NCI-H1694 (cell line): ENCODE measurements around the gene DNAJA2.
"Not testable (repeated sequence)": the region's sequence is repeated elsewhere in the genome, so short reads cannot be mapped to it uniquely, and the experiment has no call there.

Experiments used
- DNase-seq: peaks from one replicate; lab custom pipeline; 2025; lab: John Stamatoyannopoulos, UW

DNAJA2 gene

DNA sequence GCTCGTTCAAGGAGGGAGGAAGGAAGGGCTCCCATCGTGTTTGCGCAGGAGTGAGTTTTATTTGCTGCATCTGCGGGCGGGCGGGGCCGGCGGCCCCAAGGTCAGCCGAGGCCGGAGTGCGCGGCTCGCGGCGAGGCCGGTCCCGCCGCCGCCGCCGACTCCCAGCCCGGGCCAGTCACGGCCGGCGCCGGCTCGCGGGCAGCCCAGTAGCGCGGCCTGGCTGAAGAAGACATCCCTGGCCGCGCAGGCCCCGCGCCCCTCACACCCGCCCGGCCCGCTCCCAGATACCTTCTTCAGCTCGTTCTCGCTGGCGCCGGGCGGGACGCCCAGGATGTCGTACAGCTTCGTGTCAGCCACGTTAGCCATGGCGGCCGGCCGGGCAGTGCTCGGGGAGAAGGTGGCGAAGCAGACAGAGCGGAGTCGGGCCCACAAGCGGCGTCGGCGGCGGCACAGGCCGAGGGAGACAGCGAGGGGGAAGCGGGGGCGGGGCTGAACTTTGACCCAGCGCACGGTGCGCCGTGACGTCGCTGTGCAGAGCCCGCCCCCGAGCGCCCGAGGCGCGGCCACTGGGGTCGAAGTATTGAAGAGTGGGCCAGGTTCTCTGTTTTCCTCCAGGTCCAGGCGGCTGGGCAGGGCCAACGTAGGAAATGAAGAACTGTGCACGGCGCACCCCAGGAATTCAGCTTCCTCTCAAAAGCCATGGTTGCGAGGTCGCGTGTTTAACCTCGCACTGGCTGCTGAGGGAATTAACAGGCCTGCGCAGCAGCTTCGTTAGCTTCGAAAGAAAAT, at the start of gene DNAJA2:
Gene DNAJA2, minus strand, starts transcription at position 468 of the 789 bp plus-strand sequence. Its CDS starts 102 bp downstream, at position 366.
- DNase-seq = peak; percentile 40

- no peak for DNase-seq
Measured at GRCh38 chr16:47019568-47019967, 46.1 kb upstream of the DNAJA2 start.

DNA sequence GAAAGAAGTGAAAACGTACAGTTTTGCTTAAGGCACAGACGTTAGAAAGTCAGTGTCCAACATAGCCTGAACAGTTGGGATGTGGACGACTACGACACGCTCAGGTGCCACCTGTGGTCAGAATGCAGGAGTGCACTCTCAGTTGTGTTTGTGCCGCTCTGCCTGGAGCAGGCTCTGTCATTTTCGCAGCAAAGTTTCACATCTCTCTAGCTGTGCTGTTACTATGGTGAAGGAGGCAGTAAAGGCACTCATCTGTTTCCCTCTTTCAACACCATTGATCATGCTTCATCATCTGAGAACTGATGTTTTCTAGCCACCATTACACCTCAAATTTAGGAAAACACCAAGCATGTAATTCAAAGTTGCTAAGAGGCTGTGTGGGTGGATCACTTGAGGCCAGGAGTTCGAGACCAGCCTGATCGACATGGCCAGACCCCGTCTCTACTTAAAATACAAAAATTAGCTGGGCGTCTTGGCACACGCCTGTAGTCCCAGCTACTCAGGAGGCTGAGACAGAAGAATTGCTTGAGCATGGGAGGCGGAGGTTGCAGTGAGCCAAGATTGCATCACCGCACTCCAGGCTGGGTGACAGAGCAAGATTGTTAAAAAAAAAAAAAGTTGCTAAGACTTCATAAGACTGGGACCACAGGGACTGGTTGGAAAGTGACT, 44.9 kb upstream of the DNAJA2 start:
- DNase-seq = no peak

DNA sequence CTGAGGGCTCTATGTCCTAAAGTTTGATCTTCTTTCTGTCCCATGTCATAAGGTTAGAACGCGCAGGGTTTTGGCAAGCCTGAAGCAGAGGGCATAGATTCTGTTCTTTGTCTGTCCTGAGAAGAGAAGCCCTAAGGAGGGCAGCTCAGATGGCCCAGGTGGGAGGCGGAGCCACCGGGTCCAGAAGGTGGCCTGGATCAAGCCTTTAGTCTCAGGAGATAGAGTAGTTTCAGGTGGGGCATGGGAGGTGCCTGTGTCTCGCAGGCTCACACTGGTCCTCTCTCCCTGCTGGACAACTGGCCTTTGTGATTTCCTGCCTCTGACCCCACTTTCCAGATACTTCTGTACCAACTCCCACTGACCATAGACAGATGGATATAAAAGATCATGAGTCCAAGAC, 44.2 kb upstream of the DNAJA2 start:
- no peak for DNase-seq

DNA sequence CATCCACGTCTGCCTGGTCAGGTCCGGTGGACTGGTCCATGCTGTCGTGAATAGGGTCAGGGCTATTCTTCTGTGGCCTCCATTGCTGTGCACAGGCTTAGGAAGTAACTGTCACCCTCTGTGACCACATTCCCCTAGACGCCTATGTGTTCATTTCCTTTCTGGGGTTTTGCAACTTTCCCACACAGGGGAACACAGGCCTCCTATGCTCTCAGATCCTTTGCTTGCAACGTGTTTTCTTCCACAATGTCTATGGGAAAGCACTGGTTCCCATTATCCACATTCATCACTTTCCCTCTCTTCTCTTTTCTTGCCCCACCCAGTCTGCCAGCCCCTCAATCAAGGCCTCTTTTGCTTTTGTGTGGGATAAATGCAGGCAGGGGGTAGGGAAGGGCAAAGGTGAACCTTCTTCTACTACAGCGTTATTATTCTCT, 43.2 kb upstream of the DNAJA2 start:
- no peak for DNase-seq

DNA sequence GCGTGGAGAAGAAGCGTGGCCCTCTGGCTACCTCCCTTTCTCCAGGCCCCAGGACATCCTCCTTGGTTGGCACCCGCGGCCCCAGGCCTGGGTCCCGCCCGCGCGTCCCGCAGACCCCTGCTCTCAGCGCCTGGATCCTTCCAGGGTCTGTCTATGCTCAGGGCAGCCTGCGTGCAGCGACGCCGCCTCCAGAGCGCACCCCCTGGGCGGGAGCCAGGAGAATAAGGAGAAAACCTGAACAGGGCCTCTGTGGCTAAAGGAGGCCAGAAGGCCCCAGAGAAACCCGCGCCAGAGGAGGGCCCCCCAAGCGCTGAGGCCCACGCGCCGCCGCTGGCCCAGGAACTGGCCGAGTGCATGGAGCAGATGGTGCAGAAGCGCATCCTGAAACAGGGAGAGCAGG, 40.4 kb upstream of the DNAJA2 start:
- DNase-seq = no peak

GRCh38 chr16:47013172-47013571, 39.7 kb upstream of the DNAJA2 start:
- DNase-seq = no peak

GRCh38 chr16:47010812-47011211, 37.3 kb upstream of the DNAJA2 start:
- not testable (repeated sequence) for DNase-seq

DNA sequence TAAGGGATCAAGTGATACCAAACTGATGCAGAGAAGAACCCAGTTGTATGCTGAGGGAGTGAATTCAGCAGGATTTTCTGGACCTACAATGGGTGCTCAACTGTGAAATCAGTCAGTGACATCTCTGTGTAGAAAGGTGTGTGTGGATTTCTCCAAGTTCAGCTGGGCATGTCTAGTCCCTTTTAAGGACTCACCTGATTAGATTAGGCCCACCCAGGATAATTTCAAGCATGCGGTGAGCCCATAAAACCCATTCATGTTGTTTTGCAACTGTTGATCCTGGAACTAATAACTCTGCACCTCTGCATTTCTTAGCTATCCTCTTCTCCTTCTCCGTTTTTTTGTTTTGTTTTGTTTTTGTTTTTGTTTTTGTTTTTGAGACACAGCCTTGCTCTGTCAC, 35.1 kb upstream of the DNAJA2 start:
- DNase-seq = no peak

GRCh38 chr16:47008174-47008573, 34.7 kb upstream of the DNAJA2 start:
- no peak for DNase-seq

DNA sequence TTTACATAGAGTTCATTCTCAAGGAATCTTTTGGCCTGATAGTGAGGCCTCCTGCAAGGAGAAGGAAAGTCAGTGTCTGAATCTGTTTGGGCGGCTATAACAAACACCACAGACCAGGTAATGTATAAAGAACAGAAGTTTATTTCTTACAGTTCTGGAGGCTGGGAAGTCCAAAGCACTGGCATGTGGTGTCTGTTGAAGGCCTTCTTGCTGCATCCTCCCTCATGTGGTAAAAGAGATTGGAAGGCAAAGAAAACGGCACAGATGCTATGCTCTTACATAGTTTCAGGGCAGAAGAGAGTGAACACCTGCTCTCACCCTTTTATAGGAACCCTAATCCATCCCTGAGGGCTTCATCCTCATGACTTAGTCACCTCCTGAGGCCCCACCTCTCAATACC, 31.2 kb upstream of the DNAJA2 start:
- no peak for DNase-seq

DNA sequence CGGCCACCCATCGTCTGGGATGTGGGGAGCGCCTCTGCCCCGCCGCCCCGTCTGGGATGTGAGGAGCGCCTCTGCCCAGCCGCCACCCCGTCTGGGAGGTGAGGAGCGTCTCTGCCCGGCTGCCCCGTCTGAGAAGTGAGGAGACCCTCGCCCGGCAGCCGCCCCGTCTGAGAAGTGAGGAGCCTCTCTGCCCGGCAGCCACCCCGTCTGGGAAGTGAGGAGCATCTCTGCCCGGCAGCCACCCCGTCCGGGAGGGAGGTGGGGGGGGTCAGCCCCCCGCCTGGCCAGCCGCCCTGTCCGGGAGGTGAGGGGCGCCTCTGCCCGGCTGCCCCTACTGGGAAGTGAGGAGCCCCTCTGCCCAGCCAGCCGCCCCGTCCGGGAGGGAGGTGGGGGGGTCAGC, 26.6 kb upstream of the DNAJA2 start:
- not testable (repeated sequence) for DNase-seq

- DNase-seq = no peak
Measured at GRCh38 chr16:46997844-46998243, 24.4 kb upstream of the DNAJA2 start.

GRCh38 chr16:46996952-46997458, 23.5 kb upstream of the DNAJA2 start:
- no peak for DNase-seq

GRCh38 chr16:46996391-46996790, 22.9 kb upstream of the DNAJA2 start:
- no peak for DNase-seq

DNA sequence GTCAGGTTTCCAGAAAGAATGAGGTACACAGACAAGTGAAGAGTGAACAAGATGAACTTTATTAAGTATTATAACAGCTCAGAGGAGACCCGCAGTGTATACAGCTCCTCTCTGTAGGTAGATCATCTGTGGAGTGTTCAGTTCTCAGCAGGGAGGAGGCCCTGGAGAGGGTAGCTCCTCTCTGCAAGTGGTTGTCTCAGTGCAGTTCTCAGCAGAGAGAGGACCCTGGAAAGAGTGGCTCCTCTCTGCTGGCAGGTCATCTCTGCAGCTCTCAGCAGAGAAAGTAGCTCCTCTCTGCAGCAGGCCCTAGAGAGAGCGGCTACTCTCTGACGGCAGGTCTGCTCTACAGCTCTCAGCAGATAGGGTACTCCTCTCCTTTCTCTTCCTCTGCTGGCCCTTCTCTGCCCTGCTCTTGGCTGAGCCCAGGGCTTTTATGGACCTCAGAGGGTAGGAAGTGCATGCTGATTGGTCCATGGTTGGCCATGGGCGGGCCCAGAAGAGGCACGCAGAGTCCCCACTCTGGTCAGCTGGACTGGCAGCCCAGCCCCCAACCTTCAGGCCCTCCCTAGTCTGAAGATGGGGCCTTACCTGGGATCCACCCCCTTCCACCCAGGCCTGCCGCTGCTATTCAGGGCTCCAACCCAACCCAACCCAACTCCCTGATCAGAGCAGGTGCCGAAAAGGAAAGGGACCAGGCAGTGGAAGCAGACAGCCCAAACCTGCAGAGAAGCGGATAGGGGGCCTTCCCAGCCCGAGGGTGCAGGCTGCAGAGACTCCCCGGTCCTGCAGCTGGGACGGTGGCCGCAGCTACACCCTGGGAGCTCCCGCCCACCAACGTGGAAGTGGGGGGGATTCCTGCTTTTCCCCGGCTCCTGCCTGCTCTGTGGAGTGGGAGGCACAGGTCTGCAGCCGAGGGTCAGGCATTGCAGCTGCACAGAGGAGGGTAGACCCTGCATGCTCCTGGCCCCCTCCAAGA, 18.5 kb upstream of the DNAJA2 start:
- DNase-seq = no peak

DNA sequence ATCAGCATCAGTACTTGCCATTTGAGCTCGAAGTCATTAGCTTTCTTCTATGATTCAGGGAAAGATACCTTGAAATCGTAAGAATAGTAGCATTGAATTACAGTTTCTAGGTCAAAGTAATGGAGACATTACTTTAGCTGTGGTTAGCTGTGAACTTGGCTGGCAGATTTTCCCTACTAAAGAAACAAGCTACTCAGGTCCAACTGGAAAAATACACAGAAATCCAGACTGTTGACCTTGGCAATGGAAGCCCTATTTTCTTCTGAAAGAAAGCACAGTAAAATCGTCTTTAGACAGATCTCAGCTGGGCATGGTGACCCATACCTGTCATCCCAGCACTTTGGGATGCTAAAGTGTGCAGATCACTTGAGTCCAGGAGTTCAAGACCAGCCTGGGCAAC, 13.4 kb upstream of the DNAJA2 start:
- no peak for DNase-seq

DNA sequence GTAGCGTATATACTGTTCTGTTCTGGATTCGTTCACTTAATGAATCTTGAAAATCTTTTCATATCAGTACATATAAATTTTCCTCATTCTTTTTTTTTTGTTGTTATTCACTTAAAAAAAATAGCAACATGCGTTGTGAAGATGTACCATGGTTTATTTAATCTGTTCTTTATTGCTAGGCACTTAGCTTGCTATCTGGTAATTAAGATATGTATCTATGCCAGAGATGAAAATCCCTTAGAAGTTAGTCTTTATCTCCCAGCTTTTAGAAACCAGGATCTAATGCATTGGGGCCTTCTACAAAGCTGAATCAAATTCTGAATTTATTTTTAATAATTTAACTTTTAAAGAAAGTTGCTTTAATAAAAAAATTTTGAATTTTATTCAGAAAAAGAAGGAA, 13.0 kb upstream of the DNAJA2 start:
- DNase-seq = no peak

DNA sequence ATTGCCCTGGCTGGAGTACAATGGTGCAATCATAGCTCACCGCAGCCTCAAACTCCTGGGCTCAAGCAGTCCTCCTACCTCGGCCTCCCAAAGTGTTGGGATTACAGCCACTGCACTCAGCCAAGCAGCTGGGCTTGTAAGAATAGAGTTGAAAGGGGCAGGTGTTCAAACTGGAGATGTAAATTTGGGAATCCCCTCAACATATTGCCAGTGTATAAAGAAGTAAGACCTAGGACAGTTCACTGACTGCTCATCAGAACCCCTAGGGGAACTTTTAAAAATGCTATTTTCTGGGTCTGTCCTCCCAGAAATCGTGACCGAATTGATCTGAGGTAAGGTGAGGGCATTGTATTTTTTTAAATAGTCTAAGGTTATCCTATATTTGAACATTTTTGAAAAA, 8.9 kb upstream of the DNAJA2 start:
- DNase-seq = no peak

- no peak for DNase-seq
Measured at GRCh38 chr16:46980926-46981325, 7.5 kb upstream of the DNAJA2 start.

GRCh38 chr16:46976550-46976949, 3.1 kb upstream of the DNAJA2 start:
- DNase-seq = no peak

GRCh38 chr16:46975908-46976470, 2.5 kb upstream of the DNAJA2 start:
- DNase-seq = no peak
